Lung (tissue), 12 donors: ENCODE data around the gene NGEF. TPM values are rescaled to one million over a fixed set of nuclear protein-coding genes. Genes with fewer than 3 reads are reported as not detected.

ENCODE experiments used
- ATAC-seq: fragments of 200-7000 bp; cut with Tn5 transposase; one replicate; pipeline ENCODE4 v1.9.1; 2020; ENCODE audit warnings: moderate number of reproducible peaks; ENCODE audit not compliant: insufficient read depth, low FRiP score
- DNase-seq, 3 donors: peaks; one replicate each; pipeline ENCODE4 v3.0.0-alpha.2; 2013 to 2017
- H3K27ac ChIP-seq, 2 donors: one replicate each; pipeline ENCODE4 v1.5.1; 2013; ENCODE audit warnings: mild to moderate bottlenecking in 2 of 2, moderate library complexity in 2 of 2, control low read depth in 1 of 2, inconsistent platforms in 1 of 2, low read depth in 1 of 2, low read length in 1 of 2
- H3K27me3 ChIP-seq, 3 donors: one replicate each; pipeline ENCODE4 v1.5.1; 2013; ENCODE audit warnings: low read length in 2 of 3; ENCODE audit not compliant: control insufficient read depth in 3 of 3, insufficient read depth in 3 of 3
- H3K36me3 ChIP-seq, 4 donors: one replicate each; pipeline ENCODE4 v1.5.1; 2013; ENCODE audit warnings: low read length in 4 of 4, mild to moderate bottlenecking in 1 of 4, moderate library complexity in 1 of 4; ENCODE audit not compliant: control insufficient read depth in 4 of 4, insufficient read depth in 4 of 4
- H3K4me1 ChIP-seq, 5 donors: one replicate each; pipeline ENCODE4 v1.5.1; 2013; ENCODE audit warnings: low read length in 5 of 5, mild to moderate bottlenecking in 2 of 5, moderate library complexity in 1 of 5; ENCODE audit not compliant: control insufficient read depth in 5 of 5, insufficient read depth in 5 of 5
- H3K4me3 ChIP-seq: one replicate; pipeline ENCODE4 v1.5.1; 2013; ENCODE audit warnings: mild to moderate bottlenecking, control low read depth, moderate library complexity
- H3K9ac ChIP-seq, 2 donors: one replicate each; pipeline ENCODE4 v1.5.1; 2013; ENCODE audit warnings: low read length in 2 of 2, control low read depth in 1 of 2; ENCODE audit not compliant: insufficient read depth in 1 of 2
- H3K9me3 ChIP-seq, 4 donors: one replicate each; pipeline ENCODE4 v1.5.1; 2013; ENCODE audit warnings: low read length in 3 of 4, mild to moderate bottlenecking in 1 of 4, moderate library complexity in 1 of 4; ENCODE audit not compliant: control insufficient read depth in 4 of 4, insufficient read depth in 3 of 4
- WGBS, 2 donors: extraction: QIAGEN DNeasy Blood & Tissue Kit; methylation state at CpG; one replicate each; pipeline ENCODE4 v1.1.7; 2013; 5-methylcytosine and 5-hydroxymethylcytosine counted together
- polyA plus RNA-seq, 2 donors: library from polyadenylated mRNA; stranded (reverse); fragments of 200-250 nt; gene quantifications; one replicate each; pipeline ENCODE4 v1.2.1, GENCODE V29; 2013
- total RNA-seq, 2 donors: library from RNA; depleted of rRNA in 1 of 2; stranded (reverse); fragments of >200 nt in 1 of 2; gene quantifications; one replicate each; pipeline ENCODE4 v1.2.1, GENCODE V29; 2014 to 2021
- TF ChIP-seq, protein P1 (sequence below): IDR thresholded peaks from 2 replicates; pipeline ENCODE4 v1.5.1; 2012; ENCODE audit warnings: mild to moderate bottlenecking; ENCODE audit errors: control extremely low read depth, extremely low read depth
- donor health status: control.
- donor health status: control.
- donor health status: Bipolar disorder and iron deficiency.
- donor health status: healthy.
- donor health status: DM: yes; HTN: yes; CAD: no.

NGEF gene
- total and polyA plus RNA-seq, 4 donors: 0.35 to 2.4 (median 1.5) TPM

DNA sequence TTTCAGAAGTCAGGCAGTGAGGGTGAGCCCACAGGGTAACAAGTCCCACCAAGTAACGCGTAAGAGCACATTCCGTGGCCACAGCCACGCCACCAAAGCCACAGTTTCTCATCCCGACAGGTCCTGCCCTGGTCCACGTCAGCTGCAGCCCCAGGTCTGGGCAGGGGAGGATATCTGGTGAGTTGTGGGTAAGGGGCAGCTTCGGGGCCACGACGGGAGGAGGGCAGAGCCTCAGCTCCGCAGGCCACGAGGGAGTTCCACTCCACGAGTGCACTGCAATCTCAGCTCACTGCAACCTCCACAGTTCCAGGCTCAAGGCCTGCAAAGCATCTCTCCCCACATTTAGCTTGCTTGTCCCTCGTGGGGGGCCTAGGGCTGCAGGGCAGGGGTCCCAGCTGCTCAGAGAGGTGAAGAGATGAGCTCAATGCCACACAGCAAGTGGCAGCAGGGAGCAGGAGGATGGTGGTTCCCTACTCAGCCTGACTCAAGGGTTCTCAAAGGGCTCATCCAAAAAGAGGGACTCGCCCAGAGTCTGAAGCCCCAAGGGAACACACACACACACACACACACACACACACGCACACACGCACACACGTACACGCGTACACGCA is 130.4 kb downstream of the NGEF start:
- H3K27me3 ChIP-seq: peaks cover 0 to 2% (median 0%) of the 10 kb centered on the region in 3 donors
- WGBS, 2 donors: 93 to 95% methylated on average over 20 of the region's 20 CpGs
- no peaks in the 10 kb centered on the region for H3K9me3 ChIP-seq
- no peak overlapping the region for H3K9ac ChIP-seq
- TF ChIP-seq, protein P1, sequence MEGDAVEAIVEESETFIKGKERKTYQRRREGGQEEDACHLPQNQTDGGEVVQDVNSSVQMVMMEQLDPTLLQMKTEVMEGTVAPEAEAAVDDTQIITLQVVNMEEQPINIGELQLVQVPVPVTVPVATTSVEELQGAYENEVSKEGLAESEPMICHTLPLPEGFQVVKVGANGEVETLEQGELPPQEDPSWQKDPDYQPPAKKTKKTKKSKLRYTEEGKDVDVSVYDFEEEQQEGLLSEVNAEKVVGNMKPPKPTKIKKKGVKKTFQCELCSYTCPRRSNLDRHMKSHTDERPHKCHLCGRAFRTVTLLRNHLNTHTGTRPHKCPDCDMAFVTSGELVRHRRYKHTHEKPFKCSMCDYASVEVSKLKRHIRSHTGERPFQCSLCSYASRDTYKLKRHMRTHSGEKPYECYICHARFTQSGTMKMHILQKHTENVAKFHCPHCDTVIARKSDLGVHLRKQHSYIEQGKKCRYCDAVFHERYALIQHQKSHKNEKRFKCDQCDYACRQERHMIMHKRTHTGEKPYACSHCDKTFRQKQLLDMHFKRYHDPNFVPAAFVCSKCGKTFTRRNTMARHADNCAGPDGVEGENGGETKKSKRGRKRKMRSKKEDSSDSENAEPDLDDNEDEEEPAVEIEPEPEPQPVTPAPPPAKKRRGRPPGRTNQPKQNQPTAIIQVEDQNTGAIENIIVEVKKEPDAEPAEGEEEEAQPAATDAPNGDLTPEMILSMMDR: no peak
- no peak overlapping the region for H3K27ac ChIP-seq
- ATAC-seq (no peak), DNase-seq (no peak)
- H3K36me3 ChIP-seq: no peaks in the 10 kb centered on the region
- no peak overlapping the region for H3K4me3 ChIP-seq
- H3K4me1 ChIP-seq: no peaks in the 10 kb centered on the region

DNA sequence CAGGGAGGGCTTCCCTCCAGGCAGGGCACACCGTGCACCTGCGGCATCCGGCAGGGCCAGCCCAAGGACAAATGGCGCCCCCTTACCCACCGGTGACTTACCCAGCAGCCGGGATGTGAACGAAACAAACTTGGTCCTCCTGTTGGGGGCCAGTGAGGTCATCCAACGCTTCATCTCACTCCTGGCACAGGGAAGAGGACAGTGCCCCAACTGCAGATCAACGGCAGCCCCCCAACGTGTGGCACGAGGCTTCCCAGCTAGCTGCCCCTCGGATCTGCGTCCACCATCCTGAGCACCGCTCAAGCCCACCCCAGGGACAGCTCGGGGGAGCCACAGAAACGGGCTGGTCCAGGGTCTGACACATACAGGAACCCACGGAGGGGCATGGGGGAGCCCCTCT is 131.0 kb downstream of the NGEF start:
- no peak overlapping the region for H3K4me3 ChIP-seq
- no peak overlapping the region for H3K9ac ChIP-seq
- TF ChIP-seq, protein P1: no peak
- DNase-seq (no peak), ATAC-seq (no peak)
- peaks cover 0 to 2% (median 0%) of the 10 kb centered on the region in 3 donors for H3K27me3 ChIP-seq
- no peaks in the 10 kb centered on the region for H3K36me3 ChIP-seq
- whole genome bisulfite sequencing, 2 donors: 92 to 94% methylated on average over 17 of the region's 17 CpGs
- H3K27ac ChIP-seq: no peak overlapping the region
- H3K9me3 ChIP-seq: no peaks in the 10 kb centered on the region
- H3K4me1 ChIP-seq: no peaks in the 10 kb centered on the region

DNA sequence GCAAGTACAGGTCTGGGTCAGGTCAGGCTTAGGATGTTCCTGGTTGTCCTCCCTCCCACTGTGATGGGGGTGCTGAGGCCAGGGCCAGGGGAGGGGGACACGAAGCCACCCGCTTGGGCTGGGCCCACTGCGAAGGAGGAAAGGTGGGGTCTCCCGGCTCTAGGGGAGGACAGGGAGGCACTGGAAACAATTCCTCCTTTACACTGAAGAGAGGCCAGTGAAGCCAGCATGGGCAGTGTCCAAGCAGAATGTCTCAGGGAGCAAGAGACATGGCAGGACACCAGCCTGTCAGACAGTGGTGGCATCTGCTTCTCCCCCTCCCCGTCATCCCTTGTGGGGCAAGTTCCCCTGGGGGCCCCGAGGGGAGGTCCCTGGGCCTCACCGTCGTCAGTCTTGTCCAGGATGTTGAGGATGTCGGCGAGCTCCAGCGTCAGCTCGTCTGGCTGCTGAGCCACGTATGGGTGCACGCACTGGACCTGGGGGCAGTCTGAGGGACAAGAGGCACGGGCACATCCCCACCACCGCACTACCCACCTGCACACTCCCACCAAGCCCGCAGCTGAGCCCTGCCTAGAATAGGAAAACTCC is 132.2 kb downstream of the NGEF start:
- Histone ChIP-seq H3K4me1 (peaks cover 0 to 6% (median 0%) of the 10 kb centered on the region in 5 donors), H3K36me3 (no peaks in the 10 kb centered on the region), H3K27me3 (peaks cover 0 to 3% (median 0%) of the 10 kb centered on the region in 3 donors), H3K9ac (no peak overlapping the region), H3K27ac (no peak overlapping the region), H3K9me3 (no peaks in the 10 kb centered on the region), H3K4me3 (no peak overlapping the region)
- DNase-seq (no peak), ATAC-seq (no peak)
- WGBS, 2 donors: 80 to 81% methylated on average over 17 of the region's 17 CpGs
- TF ChIP-seq, protein P1: no peak
